Activated T-cell treated with anti-CD3 and anti-CD28 coated beads for 48 hours (primary cell): ENCODE data around the gene TMEM123.

ENCODE experiments used
- DNase-seq: peaks from one replicate; pipeline ENCODE4 v3.0.0-alpha.2; 2020; ENCODE audit warnings: low read depth

The TMEM123 gene

GRCh38 chr11:102422817-102423712, 29.5 kb downstream of the TMEM123 start:
- no peak for DNase-seq

- no peak for DNase-seq
Measured at GRCh38 chr11:102421261-102421660, 31.3 kb downstream of the TMEM123 start.

- DNase-seq, result no peak
Measured at GRCh38 chr11:102420547-102420946, 32.0 kb downstream of the TMEM123 start.

- no peak for DNase-seq
Measured at GRCh38 chr11:102419181-102419580, 33.4 kb downstream of the TMEM123 start.

- no peak for DNase-seq
Measured at GRCh38 chr11:102416976-102417375, 35.6 kb downstream of the TMEM123 start.

GRCh38 chr11:102415304-102415916, 37.2 kb downstream of the TMEM123 start:
- DNase-seq, result no peak

- DNase-seq, result no peak
Measured at GRCh38 chr11:102414559-102414958, 38.0 kb downstream of the TMEM123 start.

- DNase-seq, result no peak
Measured at GRCh38 chr11:102413497-102413896, 39.1 kb downstream of the TMEM123 start.

GRCh38 chr11:102411142-102411541, 41.4 kb downstream of the TMEM123 start:
- DNase-seq, result no peak

GRCh38 chr11:102410382-102410784, 42.2 kb downstream of the TMEM123 start:
- DNase-seq, result no peak

- no peak for DNase-seq
Measured at GRCh38 chr11:102408339-102408738, 44.2 kb downstream of the TMEM123 start.

- DNase-seq, result no peak
Measured at GRCh38 chr11:102407901-102408300, 44.7 kb downstream of the TMEM123 start.

GRCh38 chr11:102406099-102406498, 46.5 kb downstream of the TMEM123 start:
- no peak for DNase-seq

GRCh38 chr11:102405501-102405900, 47.1 kb downstream of the TMEM123 start:
- DNase-seq, result no peak

GRCh38 chr11:102402548-102402947, 50.0 kb downstream of the TMEM123 start:
- no peak for DNase-seq

- no peak for DNase-seq
Measured at GRCh38 chr11:102401905-102402304, 50.7 kb downstream of the TMEM123 start.

- DNase-seq, result no peak
Measured at GRCh38 chr11:102400603-102401002, 52.0 kb downstream of the TMEM123 start.

- no peak for DNase-seq
Measured at GRCh38 chr11:102399189-102399588, 53.4 kb downstream of the TMEM123 start.

GRCh38 chr11:102398297-102398696, 54.3 kb downstream of the TMEM123 start:
- no peak for DNase-seq

- no peak for DNase-seq
Measured at GRCh38 chr11:102396708-102397563, 55.6 kb downstream of the TMEM123 start.

GRCh38 chr11:102395720-102396393, 56.7 kb downstream of the TMEM123 start:
- DNase-seq, result no peak

GRCh38 chr11:102393272-102393730, 59.3 kb downstream of the TMEM123 start:
- no peak for DNase-seq
